GM12878 (cell line): ENCODE results near the gene KIF14. TPM values are rescaled to one million over a fixed set of nuclear protein-coding genes. Genes with fewer than 3 reads are reported as not detected.

Source experiments
- ATAC-seq: fragments of 200-7000 bp; cut with Tn5 transposase; 3 replicates; pipeline ENCODE4 v1.9.1; 2020; ENCODE audit warnings: mild to moderate bottlenecking, moderate library complexity
- BruUV-seq: library from RNA; stranded (reverse); fragments of 400-500 nt; replicated peaks from 2 replicates; lab custom pipeline; 2021; lab: Mats Ljungman, UMichigan
- CTCF ChIA-PET: fragments of 300-600 bp; sonication (Branson Sonifier 250); formaldehyde crosslinking; extraction: SDS; loops from one replicate; lab custom pipeline; 2021; ENCODE audit warnings: inconsistent platforms; lab: Yijun Ruan, JAX
- POLR2A ChIA-PET: fragments of 350-600 bp; formaldehyde crosslinking; extraction: SDS; loops from one replicate; lab custom pipeline; 2021; ENCODE audit warnings: inconsistent platforms; lab: Charles Lee
- RAD21 ChIA-PET: fragments of 300-600 bp; sonication (Branson Sonifier 250); formaldehyde crosslinking; loops from one replicate; lab custom pipeline; 2023; ENCODE audit warnings: antibody characterized with exemption; ENCODE audit not compliant: unreplicated experiment; lab: Charles Lee
- SMC1A ChIA-PET: fragments of 300-600 bp; sonication (Branson Sonifier 250); formaldehyde crosslinking; loops from one replicate; lab custom pipeline; 2023; ENCODE audit not compliant: unreplicated experiment, uncharacterized antibody; lab: Charles Lee
- DNase-seq: peaks from one replicate; pipeline ENCODE4 v3.0.0-alpha.2; 2011; ENCODE audit warnings: low read depth, low spot score
- FAIRE-seq: peaks from 3 replicates; lab custom pipeline; 2011; peaks lifted over from hg19 to GRCh38; lab: Jason Lieb, UNC
- H2AFZ ChIP-seq: 2 replicates; pipeline ENCODE4 v1.6.0; 2011; ENCODE audit warnings: low read depth, low read length, control low read depth; ENCODE audit not compliant: control insufficient read depth
- H3K27ac ChIP-seq: 2 replicates; pipeline ENCODE4 v1.5.1; 2011; ENCODE audit warnings: control low read depth; ENCODE audit not compliant: control insufficient read depth, insufficient read depth
- H3K27me3 ChIP-seq, 2 experiments: replicated peaks in 1 of 2; 2 replicates each; pipeline versions ENCODE4 v1.6.0 to v1.6.1; 2011; ENCODE audit warnings: low read length in 1 of 2; ENCODE audit not compliant: control insufficient read depth in 2 of 2, insufficient read depth in 2 of 2
- H3K36me3 ChIP-seq, 2 experiments: 2 replicates each; pipeline ENCODE4 v1.5.1; 2011; ENCODE audit warnings: low read length in 1 of 2; ENCODE audit not compliant: control insufficient read depth in 2 of 2, insufficient read depth in 2 of 2
- H3K4me1 ChIP-seq: 2 replicates; pipeline ENCODE4 v1.6.1; 2011; ENCODE audit warnings: mild to moderate bottlenecking, low read length, moderate library complexity, mixed read lengths; ENCODE audit not compliant: control insufficient read depth, insufficient read depth
- H3K4me2 ChIP-seq: 2 replicates; pipeline ENCODE4 v1.6.0; 2011; ENCODE audit warnings: control low read depth; ENCODE audit not compliant: control insufficient read depth, insufficient read depth
- H3K4me3 ChIP-seq: fragments of 200-600 bp; sonication (generic); 2 replicates; pipeline ENCODE4 v1.5.1; 2016
- H3K79me2 ChIP-seq: 2 replicates; pipeline ENCODE4 v1.6.0; 2011; ENCODE audit warnings: low read length; ENCODE audit not compliant: control insufficient read depth, insufficient read depth
- H3K9ac ChIP-seq: 2 replicates; pipeline ENCODE4 v1.8.0; 2011; ENCODE audit warnings: low read length, control low read depth, mixed read lengths; ENCODE audit not compliant: control insufficient read depth, insufficient read depth
- H3K9me3 ChIP-seq: replicated peaks from 3 replicates; pipeline ENCODE4 v1.5.1; 2011; ENCODE audit warnings: mild to moderate bottlenecking, low read length; ENCODE audit not compliant: control insufficient read depth, insufficient read depth
- H4K20me1 ChIP-seq: 2 replicates; pipeline ENCODE4 v1.6.0; 2011; ENCODE audit not compliant: control insufficient read depth, insufficient read depth
- E2F8 ChIP-seq: fragments of 450-650 bp; IDR thresholded peaks from 2 replicates; pipeline ENCODE4 v1.6.1; 2018; ENCODE audit warnings: mild to moderate bottlenecking, low read depth, moderate library complexity; ENCODE audit not compliant: partially characterized antibody
- E4F1 ChIP-seq: fragments of 450-650 bp; IDR thresholded peaks from 2 replicates; pipeline ENCODE4 v1.6.1; 2018; ENCODE audit warnings: borderline replicate concordance, mild to moderate bottlenecking; ENCODE audit not compliant: partially characterized antibody
- KDM1A ChIP-seq: fragments of 200-600 bp; sonication (generic); IDR thresholded peaks from 2 replicates; pipeline ENCODE4 v1.6.1; 2016; ENCODE audit warnings: borderline replicate concordance
- LARP7 ChIP-seq: fragments of 450-650 bp; IDR thresholded peaks from 2 replicates; pipeline ENCODE4 v1.6.1; 2017; ENCODE audit warnings: mild to moderate bottlenecking
- MTA3 ChIP-seq: IDR thresholded peaks from 2 replicates; pipeline ENCODE4 v1.6.1; 2012; ENCODE audit warnings: low read length, inconsistent platforms, borderline replicate concordance
- PRDM15 ChIP-seq: fragments of 450-650 bp; formaldehyde crosslinking; IDR thresholded peaks from 2 replicates; pipeline ENCODE4 v1.4.0; 2020; ENCODE audit warnings: mild to moderate bottlenecking, moderate library complexity
- SKIL ChIP-seq: fragments of 450-650 bp; IDR thresholded peaks from 2 replicates; pipeline ENCODE4 v1.6.1; 2017; ENCODE audit warnings: mild to moderate bottlenecking, low read depth, inconsistent platforms; ENCODE audit not compliant: poor library complexity, severe bottlenecking
- SREBF2 ChIP-seq: IDR thresholded peaks from 2 replicates; pipeline ENCODE4 v1.6.1; 2012; ENCODE audit warnings: mild to moderate bottlenecking, low read length
- SUPT20H ChIP-seq: IDR thresholded peaks from 2 replicates; pipeline ENCODE4 v1.6.1; 2011; ENCODE audit warnings: low read depth, mild to moderate bottlenecking, low read length, moderate library complexity, borderline replicate concordance; ENCODE audit not compliant: control insufficient read depth
- ZNF207 ChIP-seq: fragments of 450-650 bp; IDR thresholded peaks from 2 replicates; pipeline ENCODE4 v1.6.1; 2014; ENCODE audit warnings: antibody characterized with exemption, mild to moderate bottlenecking, borderline replicate concordance
- ZNF217 ChIP-seq: fragments of 450-650 bp; IDR thresholded peaks from 2 replicates; pipeline ENCODE4 v1.6.1; 2017; ENCODE audit warnings: antibody characterized with exemption, mild to moderate bottlenecking
- ZNF24 ChIP-seq: fragments of 450-650 bp; IDR thresholded peaks from 2 replicates; pipeline ENCODE4 v1.6.1; 2017; ENCODE audit warnings: antibody characterized with exemption, mild to moderate bottlenecking
- in situ Hi-C: fragments of 300-500 bp; cut with MboI; formaldehyde crosslinking; loops from 9 replicates; pipeline ENCODE4 v1.14.3; 2018; ENCODE audit warnings: mixed read lengths
- intact Hi-C: fragments of 100-400 bp; cut with micrococcal nuclease; formaldehyde crosslinking; loops from one replicate; pipeline ENCODE4 v1.14.2; 2022; ENCODE audit not compliant: unreplicated experiment
- polyA plus RNA-seq, 11 experiments: library from polyadenylated mRNA; depleted of rRNA in 4 of 11; unstranded in 6 of 11; stranded (reverse) in 5 of 11; fragments of >200 nt; fragmentation: Nextera tagmentation in 4 of 11; fragmentation: Illumina TruSeq in 1 of 11; extraction: Ambion mirVana in 4 of 11; extraction: Trizol in 1 of 11; gene quantifications; 1 replicate in 1 of 11; 2 replicates in 10 of 11; pipeline versions ENCODE4 v1.2.1 to v1.2.3, GENCODE V29; 2011 to 2016; ENCODE audit warnings: inconsistent platforms in 2 of 11, missing spikeins in 2 of 11, low read depth in 1 of 11
- total RNA-seq, 4 experiments: library from RNA; depleted of rRNA in 3 of 4; stranded (reverse); fragments of >200 nt in 3 of 4; fragmentation: Illumina TruSeq in 1 of 4; extraction: Trizol in 1 of 4; gene quantifications; 2 replicates each; pipeline versions ENCODE4 v1.2.1 to v1.2.3, GENCODE V29; 2013 to 2021

Gene KIF14
- total and polyA plus RNA-seq, 10 of the 15 experiments (the other 5 are each of a cell fraction or from before 2014, with no cell fraction given): 6.8 to 25.5 (median 14.4) TPM

GRCh38 chr1:200550367-200550766 lies 70.2 kb downstream of the KIF14 start:
- RAD21 ChIA-PET: interaction anchor here (0.6 to 1.7 kb wide), 5 partner anchors 8 to 1885 kb away, joined by 3 to 8 read pairs (median 4); no protein-coding TSS in a partner anchor
- no peak overlapping the region for H3K9ac ChIP-seq
- DNase-seq (no peak), ATAC-seq (no peak), FAIRE-seq (no peak)
- no peaks in the 10 kb centered on the region for H3K27me3 ChIP-seq
- H3K27ac ChIP-seq: no peak overlapping the region
- H3K4me1 ChIP-seq: peaks cover 7% of the 10 kb centered on the region
- no peak overlapping the region for H3K4me3 ChIP-seq
- POLR2A ChIA-PET: no interaction called here
- no peaks in the 10 kb centered on the region for H3K79me2 ChIP-seq
- in situ Hi-C loops (no loop called here), intact Hi-C loops (loop anchor here (10.0 kb wide), 1 partner anchor 564 kb away; the partner anchor contains the start of gene CACNA1S)
- CTCF ChIA-PET: interaction anchor here (0.6 to 2.4 kb wide), 5 partner anchors 9 to 421 kb away, joined by 3 to 15 read pairs (median 5); no protein-coding TSS in a partner anchor
- no peaks in the 10 kb centered on the region for H3K9me3 ChIP-seq
- H4K20me1 ChIP-seq: no peaks in the 10 kb centered on the region
- no peak overlapping the region for H3K4me2 ChIP-seq
- H3K36me3 ChIP-seq: peaks cover 0 to 3% of the 10 kb centered on the region in 2 experiments; a peak in 3 of 4 replicates
- H2AFZ ChIP-seq: no peak overlapping the region
- SMC1A ChIA-PET: interaction anchor here (0.6 to 2.1 kb wide), 6 partner anchors 10 to 866 kb away, joined by 3 to 10 read pairs (median 4); no protein-coding TSS in a partner anchor
- BruUV-seq: no TSS peak
- TF ChIP-seq SUPT20H (no peak), SREBF2 (no peak), E2F8 (no peak), PRDM15 (CRISPR knock-in tag) (no peak), E4F1 (no peak), ZNF24 (no peak), ZNF207 (no peak), ZNF217 (no peak), LARP7 (no peak), KDM1A (no peak), SKIL (no peak), MTA3 (no peak)
